Vagina (tissue), 2 donors: ENCODE data around the gene UBE2G1.

Source experiments
- CTCF ChIP-seq, 3 experiments: fragments of 450-650 bp in 2 of 3; fragments of 200-600 bp in 1 of 3; sonication (generic) in 1 of 3; IDR thresholded peaks; one replicate each; pipeline ENCODE4 v1.5.1; 2017 to 2019; ENCODE audit warnings: antibody characterized with exemption in 3 of 3, mild to moderate bottlenecking in 2 of 3, moderate library complexity in 2 of 3
- POLR2A ChIP-seq, 2 donors: fragments of 450-650 bp; IDR thresholded peaks; one replicate each; pipeline ENCODE4 v1.6.1; 2017; ENCODE audit warnings: antibody characterized with exemption in 2 of 2, mild to moderate bottlenecking in 2 of 2, moderate library complexity in 2 of 2
- POLR2AphosphoS5 ChIP-seq, 2 donors: sonication (generic); formaldehyde crosslinking; IDR thresholded peaks; one replicate each; pipeline ENCODE4 v1.9.0; 2017; ENCODE audit warnings: antibody characterized with exemption in 2 of 2, mild to moderate bottlenecking in 2 of 2, low read depth in 1 of 2; ENCODE audit not compliant: insufficient read depth in 1 of 2

- TF ChIP-seq POLR2A (IDR thresholded peaks at IDR 0.05) (no peak), CTCF (IDR thresholded peaks at IDR 0.05) (no peak), POLR2AphosphoS5 (IDR thresholded peaks at IDR 0.05; ENCODE audit: insufficient read depth in 1 of 2, low read depth in 1 of 2) (no peak)
These were observed 115.6 kb downstream of the UBE2G1 start for GRCh38 chr17:4250887-4251286.
